GM12878 (cell line): ENCODE measurements around the gene SEMA7A. TPM values are rescaled to one million over a fixed set of nuclear protein-coding genes. Genes with fewer than 3 reads are reported as not detected.

Source experiments
- BCL11A ChIP-seq: IDR thresholded peaks from 2 replicates; pipeline ENCODE4 v1.6.1; 2011; ENCODE audit warnings: low read depth, low read length
- BCLAF1 ChIP-seq: fragments of 450-650 bp; IDR thresholded peaks from 2 replicates; pipeline ENCODE4 v1.6.1; 2017; ENCODE audit warnings: antibody characterized with exemption, mild to moderate bottlenecking, moderate library complexity
- ELK1 ChIP-seq: IDR thresholded peaks from 2 replicates; pipeline ENCODE4 v1.6.1; 2012; ENCODE audit warnings: low read depth, low read length, improper control_type of control experiment
- FOS ChIP-seq: IDR thresholded peaks from 3 replicates; pipeline ENCODE4 v1.6.1; 2011; ENCODE audit warnings: borderline replicate concordance; ENCODE audit not compliant: insufficient read length; ENCODE audit errors: extremely low read depth
- HCFC1 ChIP-seq: fragments of 150-350 bp; IDR thresholded peaks from 2 replicates; pipeline ENCODE4 v1.6.1; 2014; ENCODE audit warnings: low read length
- NBN ChIP-seq: fragments of 450-650 bp; IDR thresholded peaks from 2 replicates; pipeline ENCODE4 v1.6.1; 2016
- NRF1 ChIP-seq: conservative IDR thresholded peaks from 2 replicates; pipeline ENCODE4 v1.6.1; 2011; ENCODE audit warnings: mild to moderate bottlenecking, low read depth, low read length, improper control_type of control experiment
- RELB ChIP-seq: fragments of 450-650 bp; IDR thresholded peaks from 2 replicates; pipeline ENCODE4 v1.6.1; 2017; ENCODE audit warnings: low read depth, mild to moderate bottlenecking, moderate library complexity
- SMAD1 ChIP-seq: fragments of 450-650 bp; IDR thresholded peaks from 2 replicates; pipeline ENCODE4 v1.6.1; 2018; ENCODE audit warnings: mild to moderate bottlenecking, low read depth; ENCODE audit not compliant: partially characterized antibody
- STAT1 ChIP-seq: fragments of 450-650 bp; conservative IDR thresholded peaks from 2 replicates; pipeline ENCODE4 v1.6.1; 2014; ENCODE audit warnings: antibody characterized with exemption, mild to moderate bottlenecking
- TARDBP ChIP-seq: IDR thresholded peaks from 2 replicates; pipeline ENCODE4 v1.6.1; 2016; ENCODE audit warnings: borderline replicate concordance
- ZBTB33 ChIP-seq: fragments of 450-650 bp; IDR thresholded peaks from 2 replicates; pipeline ENCODE4 v1.6.1; 2017; ENCODE audit warnings: mild to moderate bottlenecking
- ZBTB40 ChIP-seq: fragments of 450-650 bp; IDR thresholded peaks from 2 replicates; pipeline ENCODE4 v1.6.1; 2016; ENCODE audit warnings: mild to moderate bottlenecking, moderate library complexity, borderline replicate concordance
- polyA plus RNA-seq, 11 experiments: library from polyadenylated mRNA; depleted of rRNA in 4 of 11; unstranded in 6 of 11; stranded (reverse) in 5 of 11; fragments of >200 nt; fragmentation: Nextera tagmentation in 4 of 11; fragmentation: Illumina TruSeq in 1 of 11; extraction: Ambion mirVana in 4 of 11; extraction: Trizol in 1 of 11; gene quantifications; 1 replicate in 1 of 11; 2 replicates in 10 of 11; pipeline versions ENCODE4 v1.2.1 to v1.2.3, GENCODE V29; 2011 to 2016; ENCODE audit warnings: inconsistent platforms in 2 of 11, missing spikeins in 2 of 11, low read depth in 1 of 11
- total RNA-seq, 4 experiments: library from RNA; depleted of rRNA in 3 of 4; stranded (reverse); fragments of >200 nt in 3 of 4; fragmentation: Illumina TruSeq in 1 of 4; extraction: Trizol in 1 of 4; gene quantifications; 2 replicates each; pipeline versions ENCODE4 v1.2.1 to v1.2.3, GENCODE V29; 2013 to 2021

The SEMA7A gene
- total and polyA plus RNA-seq, 10 of the 15 experiments (the other 5 are each of a cell fraction or from before 2014, with no cell fraction given): 0.08 to 112 (median 53.5) TPM

- no peak for TF ChIP-seq ELK1
- no peak for TF ChIP-seq HCFC1
- no peak for TF ChIP-seq STAT1
- peak; percentile 92 for TF ChIP-seq SMAD1
- peak; percentile 95 for TF ChIP-seq NBN
- TF ChIP-seq BCL11A: peak; percentile 69
- TF ChIP-seq ZBTB33: no peak
- no peak for TF ChIP-seq BCLAF1
- TF ChIP-seq ZBTB40: no peak
- TF ChIP-seq FOS: no peak
- no peak for TF ChIP-seq NRF1
- TF ChIP-seq RELB: peak; percentile 94
- TF ChIP-seq TARDBP: no peak
These were observed 49.8 kb downstream of the SEMA7A start (continued) for GRCh38 chr15:74383695-74384565.
